T-helper 2 cell (primary cell): ENCODE data around the gene MRC1.

Source experiments
- DNase-seq, 5 experiments: peaks; one replicate each; pipeline versions ENCODE4 v3.0.0 to v3.0.0-alpha.2; 2012 to 2022

MRC1 gene

DNA sequence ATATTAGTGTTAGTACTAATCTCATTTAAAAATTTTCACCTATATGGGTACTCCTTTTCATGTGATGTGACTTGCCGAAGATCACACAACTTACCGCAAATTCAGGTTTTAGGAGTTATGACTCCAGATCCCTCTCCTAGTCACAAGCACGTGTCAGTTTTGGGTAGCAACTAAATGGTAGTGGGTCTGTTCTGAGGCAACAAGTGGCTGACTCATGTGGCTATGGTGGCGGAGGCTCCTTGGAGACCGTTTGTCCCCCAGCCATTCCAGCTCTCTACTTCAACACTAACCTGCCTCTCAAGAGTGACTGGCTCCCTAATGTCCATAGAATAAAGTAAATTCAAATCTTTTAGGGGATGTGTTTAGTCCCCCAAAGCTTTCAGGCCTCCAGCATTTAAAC lies 39.5 kb downstream of the MRC1 start:
- DNase-seq, result no peak

DNA sequence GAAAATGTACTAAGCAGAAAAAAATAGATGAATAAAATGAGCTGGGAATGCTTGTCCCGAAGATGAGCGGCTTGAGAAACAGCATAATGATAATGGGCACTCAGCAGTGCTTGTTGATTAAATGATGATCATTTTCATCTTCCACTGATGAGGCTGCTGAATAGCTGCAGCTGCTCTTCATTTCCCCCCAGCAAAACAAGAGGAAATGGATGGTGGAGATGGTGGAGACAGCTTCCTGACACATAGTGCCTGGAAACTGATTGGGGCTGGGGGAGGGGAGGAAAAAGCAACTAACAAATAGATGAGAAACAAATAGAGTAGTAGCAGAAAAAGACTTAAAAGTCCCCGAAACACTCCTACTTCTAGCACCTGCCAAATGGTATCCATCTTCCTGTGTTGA lies 41.4 kb downstream of the MRC1 start:
- DNase-seq, result no peak

DNA sequence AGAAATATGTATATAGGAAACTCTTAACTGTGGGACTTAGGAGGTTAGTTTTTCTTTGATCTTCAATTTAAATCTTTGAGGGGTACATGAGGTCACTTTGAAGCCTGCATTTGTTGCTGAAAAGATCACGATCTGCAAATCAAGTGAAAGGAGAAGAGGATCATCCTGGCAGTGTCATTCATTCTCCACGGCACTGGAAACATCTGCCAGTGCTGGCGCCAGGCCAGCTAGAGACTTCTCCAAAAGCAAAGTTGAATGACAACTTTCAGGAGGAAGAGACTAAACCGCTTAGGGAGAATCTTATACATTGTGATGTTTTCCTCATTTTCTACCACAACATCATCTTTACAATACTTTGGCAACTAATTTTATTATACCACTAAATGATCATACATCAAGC lies 42.5 kb downstream of the MRC1 start:
- no peak for DNase-seq

DNA sequence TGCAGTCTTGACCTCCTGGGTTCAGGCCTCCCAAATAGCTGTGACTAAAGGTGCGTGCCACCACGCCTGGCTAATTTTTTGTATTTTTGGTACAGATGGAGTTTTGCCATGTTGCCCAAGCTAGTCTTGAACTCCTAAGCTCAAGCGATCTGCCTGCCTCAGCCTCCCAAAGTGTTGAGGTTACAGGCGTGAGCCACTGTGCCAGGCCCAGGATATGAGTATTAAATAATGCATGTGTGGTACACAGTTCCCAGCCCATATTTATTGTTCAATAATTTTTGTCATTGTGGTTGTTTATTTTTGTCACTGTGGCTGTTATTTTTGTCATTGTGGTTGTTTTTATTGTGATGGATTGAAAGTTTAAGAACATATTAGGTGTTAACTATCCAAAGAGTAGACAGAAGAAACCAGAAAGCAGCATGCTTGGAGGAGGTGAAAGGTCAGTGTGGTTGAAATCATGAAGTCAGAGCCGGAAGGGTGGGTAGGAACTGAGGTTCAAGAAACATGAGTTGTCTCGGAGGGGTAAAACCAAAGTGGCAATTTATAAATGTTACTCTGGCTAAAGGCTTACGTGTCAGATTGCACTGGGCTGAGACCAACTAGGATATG lies 45.0 kb downstream of the MRC1 start:
- DNase-seq, result peak in 2 of 5 experiments; percentile 7 to 59

DNA sequence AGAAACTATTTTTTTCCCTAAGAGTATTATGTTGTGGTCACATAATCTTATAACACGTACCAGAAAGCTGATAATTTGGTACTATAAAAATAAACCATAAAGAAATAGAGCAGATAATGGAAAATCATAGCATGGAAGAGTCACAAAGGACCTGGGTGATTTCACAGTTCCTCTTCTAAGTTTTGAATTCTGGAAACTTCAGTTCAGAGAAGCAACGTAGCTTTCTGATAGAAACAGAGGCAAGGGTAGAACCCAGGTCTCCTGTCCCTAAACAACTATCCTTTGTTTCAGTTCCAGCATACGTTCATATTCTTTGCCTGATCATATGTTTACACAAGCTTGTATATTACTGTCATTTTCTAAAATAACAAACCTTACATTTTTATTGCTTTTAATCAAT lies 47.9 kb downstream of the MRC1 start:
- DNase-seq, result no peak

DNA sequence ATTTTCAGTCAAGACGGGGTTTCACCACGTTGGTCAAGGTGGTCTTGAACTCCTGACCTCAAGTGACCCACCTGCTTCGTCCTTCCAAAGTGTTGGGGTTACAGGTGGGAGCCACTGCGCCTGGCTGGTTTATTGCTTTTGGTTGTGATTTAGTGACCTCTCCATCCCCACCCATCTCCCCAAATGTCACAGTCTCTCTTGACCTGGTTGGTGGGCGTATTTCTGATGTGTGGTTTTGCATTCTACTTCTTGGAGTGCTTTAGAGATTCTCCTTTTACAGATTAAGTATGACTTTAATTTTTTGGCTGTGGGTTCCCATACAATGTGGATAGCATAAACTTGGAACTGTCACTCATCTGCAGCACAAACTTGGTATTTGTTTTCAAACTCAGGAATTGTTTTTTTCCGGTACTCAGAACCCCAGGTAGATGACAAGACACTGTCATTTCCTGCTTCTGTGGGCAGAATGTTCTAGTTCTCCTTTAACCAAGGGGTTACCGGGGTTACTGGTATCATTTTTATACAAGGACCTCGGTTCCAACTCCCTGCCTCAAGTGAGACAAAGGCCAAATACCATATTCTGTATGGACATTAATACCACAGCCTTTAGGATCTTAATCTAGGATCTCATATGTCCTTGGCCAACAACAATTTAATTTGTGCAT lies 50.5 kb downstream of the MRC1 start:
- DNase-seq, result peak in 1 of 5 experiments; percentile 16

DNA sequence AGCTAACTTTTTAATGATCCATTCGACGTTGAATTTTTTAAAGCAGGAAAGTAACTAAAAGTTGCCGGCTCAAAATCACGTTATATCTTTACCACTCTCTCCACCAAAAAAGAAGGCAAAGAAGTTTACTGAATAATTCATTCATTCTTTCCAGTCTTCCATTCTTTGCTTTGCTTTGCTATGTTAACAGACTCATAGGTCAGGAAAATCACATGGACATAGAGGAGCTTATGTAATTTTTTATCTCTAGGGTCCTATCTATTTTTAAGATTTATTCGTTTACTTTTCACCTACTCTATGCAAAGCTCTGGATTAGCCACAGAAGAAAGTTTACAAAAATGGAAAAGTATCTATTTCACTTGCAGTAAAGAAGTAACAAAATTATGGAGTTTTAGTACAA lies 52.6 kb downstream of the MRC1 start:
- no peak for DNase-seq

DNA sequence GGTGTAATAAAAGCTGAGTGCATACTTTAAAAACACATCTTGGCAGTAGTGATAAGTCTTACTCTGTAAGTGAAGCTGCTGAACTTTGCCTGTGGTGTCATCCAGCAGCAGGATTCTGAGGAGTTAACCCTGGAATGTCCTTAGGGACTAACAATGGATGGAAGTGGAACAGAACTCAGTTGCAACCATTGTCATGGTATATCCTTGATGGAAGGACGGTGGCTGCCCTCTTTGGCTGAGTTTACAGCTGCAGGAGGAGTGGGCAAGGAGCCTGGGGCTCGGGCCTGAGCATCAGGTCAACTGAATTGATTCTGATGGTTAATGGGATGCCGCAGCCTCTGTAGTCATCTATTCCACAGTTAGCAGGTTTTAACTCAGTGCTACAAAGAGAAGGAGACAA lies 56.2 kb downstream of the MRC1 start:
- no peak for DNase-seq

DNA sequence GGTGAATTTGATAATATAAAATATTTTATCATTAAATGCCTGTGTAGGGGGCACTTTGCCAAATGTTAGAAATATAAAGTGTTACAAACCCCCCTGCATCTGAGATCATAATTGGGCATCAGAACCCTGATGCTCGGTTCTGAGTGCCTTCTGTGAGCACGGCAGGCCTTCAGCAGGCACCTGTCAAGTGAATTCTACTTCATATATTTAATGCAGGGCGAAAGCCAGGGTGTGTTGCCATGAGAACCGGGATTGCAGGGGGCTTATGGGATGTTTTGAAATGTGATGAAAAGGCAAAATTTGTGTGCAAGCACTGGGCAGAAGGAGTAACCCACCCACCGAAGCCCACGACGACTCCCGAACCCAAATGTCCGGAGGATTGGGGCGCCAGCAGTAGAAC lies 57.2 kb downstream of the MRC1 start:
- no peak for DNase-seq

DNA sequence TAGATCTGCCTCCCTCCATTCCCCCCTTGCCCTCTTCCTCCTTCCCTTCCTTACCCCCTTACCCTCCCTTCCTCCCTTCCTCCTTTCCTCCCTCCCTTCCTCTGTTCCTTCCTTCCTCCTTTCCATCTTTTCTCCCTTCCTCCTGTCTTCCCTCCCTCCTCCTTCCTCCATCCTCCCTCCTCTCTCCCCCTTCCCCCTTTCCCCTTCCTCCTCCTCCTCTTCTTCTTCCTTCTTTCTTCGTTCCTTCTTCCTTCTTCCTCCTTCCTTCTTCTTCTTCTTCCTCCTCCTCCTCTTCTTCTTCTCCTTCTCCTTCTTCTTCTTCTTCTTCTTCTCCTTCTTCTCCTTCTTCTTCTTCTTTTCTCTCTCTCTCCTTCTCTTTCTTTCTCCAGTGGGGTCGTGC lies 57.9 kb downstream of the MRC1 start:
- no peak for DNase-seq

DNA sequence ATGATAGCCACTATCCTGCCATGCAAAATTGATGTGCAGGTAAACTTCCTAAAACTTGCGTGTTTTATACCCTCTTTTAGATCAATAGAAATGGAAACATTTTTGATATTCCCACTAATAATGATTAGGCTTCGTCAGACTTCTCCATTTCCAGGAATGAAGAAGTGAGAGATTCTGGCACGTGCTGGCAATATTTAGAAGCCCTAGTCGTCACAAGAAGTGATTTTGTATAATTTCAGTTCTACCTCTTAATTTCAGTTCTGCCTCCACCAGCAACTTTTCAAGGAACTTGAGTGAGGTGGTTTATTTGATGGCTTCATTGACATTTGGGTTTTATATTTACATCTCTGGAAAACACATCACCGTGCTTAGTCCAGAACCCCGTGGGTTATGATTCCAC lies 61.9 kb downstream of the MRC1 start:
- no peak for DNase-seq

DNA sequence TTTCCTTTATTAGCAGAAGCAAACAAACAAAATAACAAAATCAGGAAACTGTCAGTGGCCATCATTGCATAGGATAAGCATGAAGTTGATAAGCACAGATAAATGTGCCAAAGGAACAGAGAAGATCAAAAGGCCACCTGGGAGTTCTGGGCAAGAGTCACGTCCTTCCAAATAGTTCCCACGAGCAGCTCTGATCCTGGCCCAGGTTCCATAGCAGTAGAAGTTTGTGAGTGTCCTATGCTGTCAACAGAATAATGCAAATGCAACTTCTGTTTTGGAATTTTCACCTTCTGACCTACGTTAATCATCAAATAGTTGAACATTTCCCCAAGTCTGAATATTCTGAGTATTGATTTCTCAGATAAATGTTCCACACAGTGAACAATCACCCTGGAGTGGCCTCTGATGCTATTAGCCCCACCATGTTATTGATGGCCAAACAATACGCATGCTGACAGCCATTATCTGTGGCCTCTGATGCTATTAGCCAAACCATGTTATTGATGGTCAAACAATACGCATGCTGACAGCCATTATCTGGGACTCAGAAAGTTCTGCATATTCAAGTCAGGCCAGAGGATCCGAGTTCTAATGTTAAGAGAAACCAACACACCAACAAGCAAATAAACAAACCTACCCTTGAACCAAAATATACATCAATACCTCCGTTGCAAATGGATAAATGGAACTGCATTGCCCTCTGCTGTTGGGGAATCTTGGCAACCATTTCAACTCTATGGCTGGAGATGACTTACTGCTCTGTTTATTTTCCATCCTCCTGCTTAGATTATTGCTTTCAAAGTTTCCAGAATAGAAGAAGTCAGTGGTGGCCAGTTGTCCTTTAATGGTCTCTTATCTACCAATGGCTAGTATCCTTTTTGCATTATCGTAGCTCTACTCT lies 63.3 kb downstream of the MRC1 start:
- peak in 1 of 5 experiments; percentile 13 for DNase-seq

DNA sequence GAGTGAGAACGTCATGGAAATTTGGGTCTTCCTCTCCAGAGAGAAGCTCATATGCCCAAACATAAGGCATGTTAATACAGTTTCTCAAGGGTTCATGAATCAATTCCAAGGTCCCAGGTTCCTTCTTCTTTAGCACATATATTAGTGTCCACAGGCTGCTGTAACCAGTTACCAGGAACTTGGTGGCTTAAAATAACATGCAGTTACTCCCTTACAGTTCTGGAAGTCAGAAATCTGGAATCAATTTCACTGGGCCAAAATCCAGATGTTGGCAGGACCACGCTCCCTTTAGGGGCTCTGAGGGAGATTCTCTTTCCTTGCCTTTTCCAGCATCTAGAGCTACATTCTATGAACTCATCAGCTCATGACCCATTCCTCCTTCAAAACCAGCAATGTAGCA lies 64.8 kb downstream of the MRC1 start:
- no peak for DNase-seq

DNA sequence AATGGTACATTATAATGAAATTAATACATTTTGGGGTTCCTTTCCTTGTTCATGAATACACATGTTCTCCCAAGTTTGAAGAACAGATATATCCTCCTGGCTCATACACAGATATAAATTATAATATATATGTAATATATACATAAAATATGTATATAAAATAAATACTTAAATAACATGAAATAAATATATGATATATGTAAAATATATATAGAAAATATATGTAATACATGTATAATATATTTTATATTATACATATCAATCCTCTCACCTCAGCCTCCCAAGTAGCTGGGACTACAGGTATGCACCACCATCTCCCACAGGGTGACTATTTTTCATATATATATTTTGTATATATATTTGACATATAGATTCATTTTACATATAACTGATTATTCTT lies 68.0 kb downstream of the MRC1 start:
- DNase-seq, result no peak

DNA sequence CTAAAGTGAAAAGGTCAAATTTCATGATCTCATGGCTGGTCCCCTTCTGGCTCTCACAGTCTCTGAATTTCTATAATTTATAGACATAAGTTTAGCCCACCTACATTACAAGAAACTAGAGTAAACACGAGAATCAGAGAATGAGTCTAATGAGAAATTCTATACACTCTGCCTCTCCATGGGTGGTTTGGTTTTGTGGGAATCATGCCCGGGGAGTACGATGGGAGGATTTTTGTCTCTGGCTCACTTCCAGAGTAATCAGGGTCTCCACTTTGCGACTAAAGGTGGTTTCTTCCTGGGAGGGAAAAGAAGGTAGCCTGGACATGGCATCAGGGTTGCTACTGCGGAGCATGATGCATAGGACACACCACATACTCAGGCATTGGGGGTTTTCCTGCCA lies 69.7 kb downstream of the MRC1 start:
- DNase-seq, result no peak

DNA sequence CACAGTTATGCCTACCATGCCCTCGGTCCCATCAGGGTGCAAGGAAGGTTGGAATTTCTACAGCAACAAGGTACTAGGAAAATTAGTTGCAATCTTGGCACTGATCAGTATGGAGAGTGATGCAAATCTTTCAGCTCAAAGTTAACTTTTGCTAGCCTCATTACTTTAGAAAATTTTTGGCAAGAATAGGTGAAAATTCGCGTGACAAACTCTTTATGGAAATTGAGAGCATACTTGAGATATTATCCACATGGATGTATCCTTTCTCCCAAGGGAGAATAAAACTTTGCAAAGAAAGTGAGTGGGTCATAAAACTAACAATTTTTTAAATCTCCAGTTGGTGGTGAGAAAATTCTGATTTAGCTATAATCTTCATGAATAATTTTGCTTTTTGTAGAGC lies 71.5 kb downstream of the MRC1 start:
- no peak for DNase-seq

DNA sequence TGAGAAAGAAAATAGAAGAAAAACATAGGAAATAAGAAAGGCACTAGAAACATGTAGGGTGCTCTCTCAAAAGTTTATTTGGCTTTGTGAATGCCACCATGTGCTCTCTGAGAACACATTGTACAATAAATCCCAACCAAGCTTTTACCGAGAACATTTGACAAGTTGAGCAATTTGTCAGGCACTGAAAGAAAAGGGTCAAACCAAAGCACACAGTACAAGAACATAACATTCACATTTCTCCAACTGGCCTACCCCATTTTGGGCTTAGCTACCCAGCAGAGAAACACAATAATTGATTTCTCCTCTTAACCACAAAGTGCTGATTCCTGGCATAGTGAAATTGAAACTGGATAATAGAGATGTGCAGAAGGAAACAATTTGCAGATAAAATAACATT lies 73.4 kb downstream of the MRC1 start:
- DNase-seq, result no peak

DNA sequence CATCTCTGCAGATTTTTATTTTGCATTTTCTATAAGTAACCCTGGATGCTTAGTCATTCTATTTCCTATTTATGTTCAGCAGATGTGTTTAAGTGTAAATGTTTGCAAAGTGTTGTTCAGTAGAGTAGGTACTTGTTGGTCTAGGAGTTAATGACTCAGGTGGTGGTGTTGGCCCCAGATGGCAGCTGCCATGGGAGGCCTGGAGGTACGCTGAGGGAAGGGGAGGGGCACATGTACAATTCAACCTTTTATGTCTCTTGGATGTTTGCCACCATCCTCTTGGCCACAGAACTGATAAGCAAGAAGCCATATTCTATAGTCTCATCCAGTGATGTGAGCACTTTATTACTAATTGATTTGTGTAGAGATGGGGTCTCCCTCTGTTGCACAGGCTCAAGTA lies 74.5 kb downstream of the MRC1 start:
- DNase-seq, result no peak

DNA sequence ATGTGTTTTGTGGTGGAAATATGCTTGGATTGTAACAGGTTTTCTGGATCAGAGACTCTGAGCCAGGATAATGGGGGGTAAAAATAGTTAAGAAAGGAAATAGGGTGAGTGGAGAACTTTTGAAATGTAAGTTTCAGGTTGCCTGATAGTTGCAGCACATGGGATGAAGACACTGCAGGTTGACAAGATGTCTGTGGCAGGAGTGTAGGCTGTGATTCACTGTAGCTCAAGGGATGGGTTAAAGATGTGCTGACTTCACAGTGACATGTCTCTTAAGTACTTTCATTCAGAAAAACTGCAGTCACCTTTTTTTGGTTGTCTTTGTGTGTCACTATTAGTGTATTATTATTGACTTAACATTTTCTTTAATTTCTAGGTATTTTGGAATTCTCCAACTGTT lies 79.0 kb downstream of the MRC1 start:
- no peak for DNase-seq

DNA sequence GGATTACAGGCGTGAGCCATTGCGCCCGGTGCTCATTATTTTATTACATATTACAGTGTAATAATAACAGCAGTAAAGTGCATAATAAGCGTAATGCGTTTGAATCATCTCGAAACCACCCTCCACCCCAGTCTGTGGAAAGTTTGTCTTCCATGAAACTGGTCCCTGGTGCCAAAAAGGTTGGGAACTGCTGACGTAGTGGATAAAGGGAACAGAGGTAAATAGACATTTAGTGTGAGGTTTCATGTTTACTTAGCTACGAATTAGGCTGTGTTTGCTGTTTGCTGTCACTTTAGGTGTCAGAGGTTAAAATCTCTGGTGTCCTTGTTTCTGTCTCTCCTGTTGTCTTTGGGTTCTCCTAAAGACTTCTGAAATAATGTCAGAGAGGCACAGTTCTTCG lies 82.3 kb downstream of the MRC1 start:
- no peak for DNase-seq

DNA sequence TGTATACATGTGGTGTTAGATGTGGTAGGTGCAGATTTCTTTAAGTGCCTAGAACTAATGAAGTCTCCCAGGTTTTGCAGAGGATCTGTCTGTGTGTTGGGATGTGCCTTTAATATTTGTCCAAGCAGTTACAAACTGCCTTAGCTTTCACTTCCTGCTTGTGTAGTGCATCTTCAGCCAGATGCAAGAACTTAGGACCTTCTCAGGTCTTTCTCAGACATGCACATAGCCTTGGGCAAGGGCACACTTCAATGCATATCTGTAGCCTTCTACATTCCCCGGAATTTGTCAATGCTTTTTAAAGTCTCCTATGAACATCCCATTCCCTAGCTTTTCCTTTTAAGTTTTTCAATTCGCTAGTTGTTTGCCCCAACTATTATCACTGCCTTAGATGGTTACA lies 95.4 kb downstream of the MRC1 start:
- no peak for DNase-seq

DNA sequence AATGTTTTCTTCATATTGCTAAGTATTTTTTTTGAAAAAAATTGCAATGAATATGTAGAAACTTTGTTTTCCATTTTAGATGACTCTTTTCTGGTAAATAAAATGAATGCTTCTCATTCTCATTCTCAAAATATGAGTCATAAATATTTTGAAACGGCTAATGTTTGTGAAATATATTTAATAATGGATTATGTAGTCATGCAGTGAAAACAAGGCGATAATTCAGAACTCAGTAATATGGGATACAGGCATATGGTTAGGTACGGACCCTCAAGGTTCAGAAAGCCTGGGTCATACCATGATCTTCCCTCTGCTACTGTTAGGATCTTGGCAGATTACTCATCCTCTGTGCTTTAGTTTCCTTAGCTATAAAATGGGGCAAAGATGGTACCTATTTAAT lies 96.3 kb downstream of the MRC1 start:
- DNase-seq, result no peak

DNA sequence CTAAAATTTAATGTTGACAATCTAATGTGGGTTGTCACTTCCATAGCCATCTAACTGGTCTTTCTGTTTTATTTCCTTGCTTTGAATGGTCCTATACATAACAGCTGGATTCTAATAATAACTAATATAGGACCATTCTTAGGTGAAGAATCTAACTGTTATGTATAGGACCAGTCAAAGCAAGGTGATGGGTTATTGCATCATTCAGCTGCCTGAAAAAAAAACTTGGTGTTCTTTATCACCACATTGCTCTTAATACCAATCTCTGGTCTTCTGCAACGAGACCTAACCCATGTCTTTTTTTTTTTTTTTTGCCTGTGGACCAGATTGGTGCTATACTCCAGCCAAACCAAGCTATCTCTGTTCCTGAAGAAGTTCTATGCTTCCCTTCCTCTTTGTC lies 96.9 kb downstream of the MRC1 start:
- no peak for DNase-seq

DNA sequence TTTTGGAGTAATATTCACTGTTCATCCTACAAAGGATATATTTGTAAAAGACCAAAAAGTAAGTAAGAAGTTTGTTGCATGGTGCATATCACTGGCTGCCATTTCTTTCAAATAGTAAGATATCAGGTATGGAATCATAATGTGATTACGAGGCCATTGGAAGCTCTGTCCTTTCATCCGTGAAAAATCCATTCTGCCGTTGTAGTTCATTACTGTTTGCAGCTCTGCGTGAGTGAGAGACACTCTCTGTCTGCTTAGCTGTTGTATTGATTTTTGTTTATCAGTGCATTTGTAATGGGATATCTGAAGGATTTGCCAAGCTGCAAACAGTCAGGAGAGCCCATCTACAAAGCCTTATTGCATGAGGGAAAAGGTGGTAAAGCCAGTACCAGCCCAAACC lies 98.5 kb downstream of the MRC1 start:
- DNase-seq, result no peak
